Lower leg skin (tissue), 4 donors: Measurements from ENCODE around the gene IL15RA. TPM values are rescaled to one million over a fixed set of nuclear protein-coding genes. Genes with fewer than 3 reads are reported as not detected.
A peak's percentile ranks its signal among the peaks of the same experiment; 100 is the strongest.
"Not testable (repeated sequence)": the region's sequence is repeated elsewhere in the genome, so short reads cannot be mapped to it uniquely, and the experiment has no call there.

Experiments used
- DNase-seq, 2 donors: peaks; one replicate each; pipeline ENCODE4 v3.0.0-alpha.2; 2019; ENCODE audit warnings: low spot score in 2 of 2
- H3K4me3 ChIP-seq: fragments of 200-600 bp; sonication (generic); 2 replicates; pipeline ENCODE4 v1.5.1; 2017; ENCODE audit warnings: mild to moderate bottlenecking, low read depth; ENCODE audit not compliant: poor library complexity, severe bottlenecking
- POLR2A ChIP-seq, 2 donors: fragments of 450-650 bp; IDR thresholded peaks; one replicate each; pipeline ENCODE4 v1.6.1; 2016 to 2017; ENCODE audit warnings: antibody characterized with exemption in 2 of 2, mild to moderate bottlenecking in 1 of 2, moderate library complexity in 1 of 2
- WGBS, 2 donors: methylation state at CpG; one replicate each; pipeline ENCODE4 v1.1.5; 2018; 5-methylcytosine and 5-hydroxymethylcytosine counted together
- intact Hi-C: fragments of 100-400 bp; cut with DNase I; formaldehyde crosslinking; loops from one replicate; pipeline ENCODE4 v1.15.0; 2023; ENCODE audit warnings: low total_unique reads
- total RNA-seq, 4 donors: library from RNA; depleted of rRNA; stranded (reverse); fragments of >200 nt; gene quantifications; one replicate each; pipeline ENCODE4 v1.1.0, GENCODE V29; 2016
- TF ChIP-seq, protein P1 (sequence below), 3 donors: fragments of 450-650 bp; IDR thresholded peaks; one replicate each; pipeline ENCODE4 v1.5.1; 2016; ENCODE audit warnings: antibody characterized with exemption in 3 of 3, mild to moderate bottlenecking in 3 of 3, moderate library complexity in 2 of 3

The IL15RA gene
- total RNA-seq, 4 donors from 2014 or later = 9.3 to 30.8 (median 24.8) TPM

DNA sequence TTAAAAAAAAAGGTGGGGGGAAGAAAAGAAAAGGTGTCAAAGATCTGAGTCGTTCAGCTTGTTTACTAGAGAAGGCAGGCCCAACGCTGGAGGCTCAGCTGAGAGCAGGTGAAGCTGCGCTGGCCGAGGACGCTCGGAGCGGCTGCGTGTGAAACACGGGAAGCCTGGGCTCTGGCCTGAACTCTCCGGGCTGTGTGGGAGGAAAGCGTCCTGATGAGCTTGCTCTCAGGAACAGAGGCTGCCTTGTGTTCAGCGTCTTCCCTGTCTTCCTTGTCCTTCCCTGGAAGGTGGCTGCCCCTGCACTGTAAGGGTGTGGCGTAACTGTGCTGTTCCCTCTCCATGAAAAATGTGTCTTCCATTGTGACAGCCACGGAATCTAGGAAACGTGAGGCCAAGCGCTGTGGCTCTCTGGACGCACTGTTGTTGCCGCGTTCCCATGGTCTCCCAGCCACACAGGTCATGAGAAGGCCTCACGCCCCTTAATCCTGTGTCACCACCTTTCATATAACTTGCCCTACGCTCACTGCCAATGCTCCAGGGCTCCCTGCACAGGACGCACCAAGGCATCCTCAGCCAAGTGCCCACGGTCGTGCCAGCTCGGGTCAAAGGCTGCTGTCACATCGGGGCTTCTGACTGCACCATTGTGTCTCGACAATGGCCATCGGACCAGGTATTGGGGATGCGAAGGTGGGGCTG is 15.8 kb downstream of the IL15RA start:
- no peak overlapping the region for H3K4me3 ChIP-seq
- intact Hi-C loops = no loop called here
- DNase-seq = peak in 1 of 2 donors; percentile 61
- 90 to 92% methylated on average over 29 of the region's 29 CpGs for WGBS, 2 donors
- TF ChIP-seq, protein P1, sequence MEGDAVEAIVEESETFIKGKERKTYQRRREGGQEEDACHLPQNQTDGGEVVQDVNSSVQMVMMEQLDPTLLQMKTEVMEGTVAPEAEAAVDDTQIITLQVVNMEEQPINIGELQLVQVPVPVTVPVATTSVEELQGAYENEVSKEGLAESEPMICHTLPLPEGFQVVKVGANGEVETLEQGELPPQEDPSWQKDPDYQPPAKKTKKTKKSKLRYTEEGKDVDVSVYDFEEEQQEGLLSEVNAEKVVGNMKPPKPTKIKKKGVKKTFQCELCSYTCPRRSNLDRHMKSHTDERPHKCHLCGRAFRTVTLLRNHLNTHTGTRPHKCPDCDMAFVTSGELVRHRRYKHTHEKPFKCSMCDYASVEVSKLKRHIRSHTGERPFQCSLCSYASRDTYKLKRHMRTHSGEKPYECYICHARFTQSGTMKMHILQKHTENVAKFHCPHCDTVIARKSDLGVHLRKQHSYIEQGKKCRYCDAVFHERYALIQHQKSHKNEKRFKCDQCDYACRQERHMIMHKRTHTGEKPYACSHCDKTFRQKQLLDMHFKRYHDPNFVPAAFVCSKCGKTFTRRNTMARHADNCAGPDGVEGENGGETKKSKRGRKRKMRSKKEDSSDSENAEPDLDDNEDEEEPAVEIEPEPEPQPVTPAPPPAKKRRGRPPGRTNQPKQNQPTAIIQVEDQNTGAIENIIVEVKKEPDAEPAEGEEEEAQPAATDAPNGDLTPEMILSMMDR (IDR thresholded peaks at IDR 0.05) = no peak
- no peak for TF ChIP-seq POLR2A (IDR thresholded peaks at IDR 0.05)

DNA sequence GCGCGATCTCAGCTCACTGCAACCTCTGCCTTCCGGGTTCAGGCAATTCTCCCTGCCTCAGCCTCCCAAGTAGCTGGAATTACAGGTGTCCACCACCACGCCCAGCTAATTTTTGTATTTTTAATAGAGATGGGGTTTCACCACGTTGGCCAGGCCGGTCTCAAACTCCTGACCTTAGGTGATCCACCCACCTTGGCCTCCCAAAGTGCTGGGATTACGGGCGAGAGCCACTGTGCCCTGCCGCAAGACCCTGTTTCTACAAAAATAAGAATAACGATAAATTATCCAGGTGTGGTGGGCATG is 16.4 kb downstream of the IL15RA start:
- H3K4me3 ChIP-seq, intact Hi-C loops: not testable (repeated sequence)
- WGBS, 2 donors = 90 to 93% methylated on average over 10 of the region's 10 CpGs
- peak in 1 of 2 donors; percentile 43 for DNase-seq

DNA sequence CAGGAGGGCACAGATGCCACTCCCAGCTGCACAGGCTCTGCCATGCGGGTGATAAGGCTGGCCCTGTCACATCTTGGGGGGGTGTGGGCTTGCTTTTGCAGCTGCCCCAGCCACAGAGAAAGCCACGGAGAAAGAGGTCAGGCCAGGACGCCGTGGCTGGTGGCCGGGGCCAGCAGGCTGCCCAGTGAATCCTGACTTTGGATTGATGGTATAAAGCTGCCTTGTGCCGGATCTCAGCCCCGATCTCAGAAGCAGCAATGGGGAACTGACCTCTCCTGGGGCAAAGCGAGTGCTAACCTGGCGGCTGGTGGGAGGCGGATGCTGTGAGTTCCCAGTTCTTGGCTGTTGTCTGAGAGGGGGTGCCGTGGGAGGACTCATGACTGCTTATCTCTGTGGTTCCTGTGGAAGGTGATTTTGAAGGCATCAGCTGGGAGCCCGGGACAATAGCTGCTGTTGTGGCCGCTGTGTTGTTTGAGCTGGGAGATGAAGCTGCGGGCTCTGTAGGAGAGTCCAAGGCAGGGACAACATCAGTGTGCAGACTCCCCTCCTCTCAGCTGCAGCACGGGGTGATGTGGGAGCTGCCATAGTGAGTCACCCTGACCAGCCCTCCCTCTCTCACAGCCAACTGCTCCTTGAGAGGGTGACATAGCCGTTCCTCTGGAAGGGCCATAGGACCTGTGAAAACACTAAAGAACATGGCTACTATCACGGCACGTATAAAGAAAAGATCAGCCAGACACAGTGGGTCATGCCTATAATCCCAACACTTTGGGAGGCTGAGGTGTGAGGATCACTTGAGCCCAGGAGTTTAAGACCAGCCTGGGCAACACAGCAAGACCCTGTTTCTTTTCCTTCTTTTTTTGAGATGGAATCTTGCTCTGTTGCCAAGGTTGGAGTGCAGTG is 17.0 kb downstream of the IL15RA start:
- peak in 1 of 2 donors; percentile 73 for DNase-seq
- H3K4me3 ChIP-seq = no peak overlapping the region
- 85 to 91% methylated on average over 17 to 18 of the region's 18 CpGs for WGBS, 2 donors
- intact Hi-C loops = no loop called here
- no peak for TF ChIP-seq POLR2A (IDR thresholded peaks at IDR 0.05)
- TF ChIP-seq, protein P1 (IDR thresholded peaks at IDR 0.05) = no peak

DNA sequence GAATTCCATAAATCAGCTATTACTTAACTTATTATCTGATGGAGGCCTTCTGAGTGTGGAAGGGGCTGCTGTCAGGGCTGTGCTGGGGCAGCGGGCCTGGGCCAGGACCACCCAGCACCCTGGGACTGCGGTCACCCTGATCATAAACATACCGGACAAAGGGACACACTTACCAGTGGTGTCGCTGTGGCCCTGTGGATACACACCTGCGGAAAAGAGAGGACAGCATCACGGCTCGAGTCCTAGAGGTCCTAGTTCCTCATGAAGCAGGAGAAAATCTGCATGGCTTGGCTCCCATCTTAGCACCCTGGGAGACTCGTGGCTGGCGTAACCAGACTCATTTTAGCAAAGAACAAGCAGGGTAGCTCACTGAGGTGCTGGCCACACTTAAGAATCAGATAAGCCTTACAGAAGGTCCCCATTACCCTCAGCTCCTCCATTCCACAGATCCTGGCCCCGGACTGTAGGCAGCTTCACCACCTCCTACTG is 17.7 kb downstream of the IL15RA start:
- 79 to 89% methylated on average over 9 to 10 of the region's 10 CpGs for WGBS, 2 donors
- intact Hi-C loops = no loop called here
- H3K4me3 ChIP-seq = no peak overlapping the region
- DNase-seq = peak in 1 of 2 donors; percentile 62
- no peak for TF ChIP-seq POLR2A (IDR thresholded peaks at IDR 0.05)
- TF ChIP-seq, protein P1 (IDR thresholded peaks at IDR 0.05) = no peak

DNA sequence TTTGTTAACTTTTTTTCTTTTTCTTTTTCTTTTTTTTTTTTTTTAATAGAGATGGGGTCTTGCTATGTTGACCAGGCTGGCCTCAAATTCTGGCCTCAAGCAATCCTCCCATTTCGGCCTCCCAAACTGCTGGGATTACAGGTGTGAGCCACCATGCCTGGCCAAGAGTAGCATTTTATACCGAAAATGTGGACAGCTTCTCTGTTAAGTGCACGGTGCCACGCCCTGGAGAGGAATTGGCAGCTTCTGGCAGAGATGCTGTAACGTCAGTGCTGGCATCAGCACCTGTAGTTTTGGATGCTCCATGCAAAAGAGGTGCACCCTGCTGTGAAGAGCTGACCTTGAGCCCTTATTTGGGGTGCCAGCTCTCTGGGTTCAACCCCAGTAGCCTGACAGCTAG is 18.2 kb downstream of the IL15RA start:
- intact Hi-C loops = no loop called here
- peak in 1 of 2 donors; percentile 26 for DNase-seq
- no peak overlapping the region for H3K4me3 ChIP-seq
- TF ChIP-seq, protein P1 (IDR thresholded peaks at IDR 0.05) = no peak
- TF ChIP-seq POLR2A (IDR thresholded peaks at IDR 0.05) = no peak
- WGBS, 2 donors = 60 to 78% methylated on average over 5 of the region's 5 CpGs

DNA sequence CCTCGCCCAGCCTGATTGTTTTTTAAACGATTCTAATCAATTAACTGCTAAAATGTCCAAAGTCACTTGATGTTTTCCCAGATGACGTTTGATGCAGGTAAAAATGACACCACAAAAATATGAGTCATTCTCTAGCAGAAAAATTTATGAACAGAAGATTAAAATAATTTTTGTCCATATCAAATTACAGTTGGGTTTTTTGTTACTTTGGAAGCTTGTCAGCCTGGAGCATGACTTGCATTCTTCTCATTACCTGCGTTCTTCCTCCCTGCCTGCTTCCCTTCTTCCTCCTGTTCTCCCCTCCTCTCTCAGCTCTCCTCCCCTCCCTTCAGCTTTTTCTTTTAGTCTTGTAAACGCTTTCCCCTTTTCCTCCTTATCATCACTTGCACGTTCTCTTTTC is 18.7 kb downstream of the IL15RA start:
- TF ChIP-seq, protein P1 (IDR thresholded peaks at IDR 0.05) = no peak
- no peak for TF ChIP-seq POLR2A (IDR thresholded peaks at IDR 0.05)
- WGBS, 2 donors = 78 to 80% methylated on average over 6 of the region's 6 CpGs
- no peak for DNase-seq
- intact Hi-C loops = no loop called here
- no peak overlapping the region for H3K4me3 ChIP-seq
